H9 (cell line): ENCODE data around the gene PHKG2. TPM values are rescaled to one million over a fixed set of nuclear protein-coding genes. Genes with fewer than 3 reads are reported as not detected.

Source experiments
- DNase-seq: peaks from one replicate; pipeline ENCODE4 v3.0.0-alpha.2; 2017
- H2AFZ ChIP-seq: one replicate; pipeline ENCODE4 v1.6.1; 2013; ENCODE audit warnings: mild to moderate bottlenecking, low read length, control low read depth, moderate library complexity
- H2AK5ac ChIP-seq: 2 replicates; pipeline ENCODE4 v1.6.1; 2013; ENCODE audit warnings: low read length, control low read depth, mixed read lengths; ENCODE audit not compliant: insufficient read length
- H2BK120ac ChIP-seq: one replicate; pipeline ENCODE4 v1.6.1; 2013; ENCODE audit warnings: low read depth, mild to moderate bottlenecking, low read length, control low read depth, inconsistent platforms; ENCODE audit not compliant: poor library complexity, severe bottlenecking
- H2BK12ac ChIP-seq: 2 replicates; pipeline ENCODE4 v1.6.1; 2013; ENCODE audit warnings: low read length, control low read depth, mixed read lengths, low read depth; ENCODE audit not compliant: insufficient read length
- H2BK15ac ChIP-seq: 2 replicates; pipeline ENCODE4 v1.6.1; 2013; ENCODE audit warnings: low read depth, low read length, control low read depth
- H2BK20ac ChIP-seq: one replicate; pipeline ENCODE4 v1.6.1; 2013; ENCODE audit warnings: low read depth, mild to moderate bottlenecking, low read length, control low read depth, inconsistent platforms; ENCODE audit not compliant: poor library complexity, severe bottlenecking
- H2BK5ac ChIP-seq: 2 replicates; pipeline ENCODE4 v1.6.1; 2013; ENCODE audit warnings: low read length, control low read depth, mixed read lengths; ENCODE audit not compliant: insufficient read length
- H3K14ac ChIP-seq: 2 replicates; pipeline ENCODE4 v1.6.1; 2013; ENCODE audit warnings: low read length, control low read depth; ENCODE audit not compliant: insufficient read depth
- H3K18ac ChIP-seq: 2 replicates; pipeline ENCODE4 v1.6.1; 2013; ENCODE audit warnings: low read depth, mild to moderate bottlenecking, mixed read lengths, low read length, control low read depth; ENCODE audit not compliant: insufficient read length
- H3K23ac ChIP-seq: 2 replicates; pipeline ENCODE4 v1.6.1; 2013; ENCODE audit warnings: low read length, control low read depth, mixed read lengths, low read depth; ENCODE audit not compliant: insufficient read length
- H3K23me2 ChIP-seq: 2 replicates; pipeline ENCODE4 v1.6.1; 2013; ENCODE audit warnings: low read depth, mild to moderate bottlenecking, mixed read lengths, low read length, control low read depth; ENCODE audit not compliant: insufficient read length, poor library complexity, severe bottlenecking
- H3K27ac ChIP-seq: 2 replicates; pipeline ENCODE4 v1.5.1; 2013; ENCODE audit warnings: low read length, control low read depth, mixed read lengths, low read depth; ENCODE audit not compliant: insufficient read length
- H3K27me3 ChIP-seq: 2 replicates; pipeline ENCODE4 v1.6.1; 2013; ENCODE audit warnings: low read length, control low read depth, inconsistent platforms; ENCODE audit not compliant: insufficient read depth
- H3K4ac ChIP-seq: 2 replicates; pipeline ENCODE4 v1.6.1; 2013; ENCODE audit warnings: low read depth, mild to moderate bottlenecking, control low read depth, inconsistent platforms, low read length, moderate library complexity
- H3K4me1 ChIP-seq: 2 replicates; pipeline ENCODE4 v1.6.1; 2013; ENCODE audit warnings: low read length, control low read depth, inconsistent platforms; ENCODE audit not compliant: insufficient read depth
- H3K4me2 ChIP-seq: 2 replicates; pipeline ENCODE4 v1.6.1; 2013; ENCODE audit warnings: low read length, control low read depth, mixed read lengths; ENCODE audit not compliant: insufficient read length, insufficient read depth
- H3K56ac ChIP-seq: 2 replicates; pipeline ENCODE4 v1.6.1; 2013; ENCODE audit warnings: low read depth, mild to moderate bottlenecking, mixed read lengths, low read length, control low read depth; ENCODE audit not compliant: insufficient read length
- H3K79me1 ChIP-seq: 2 replicates; pipeline ENCODE4 v1.6.1; 2013; ENCODE audit warnings: low read depth, mild to moderate bottlenecking, moderate library complexity, low read length, control low read depth, inconsistent platforms; ENCODE audit not compliant: insufficient read depth, poor library complexity, severe bottlenecking
- H3K79me2 ChIP-seq: 2 replicates; pipeline ENCODE4 v1.6.1; 2013; ENCODE audit warnings: low read length, control low read depth, inconsistent platforms; ENCODE audit not compliant: insufficient read depth
- H3K9ac ChIP-seq: 2 replicates; pipeline ENCODE4 v1.6.1; 2013; ENCODE audit warnings: low read length, control low read depth, mixed read lengths; ENCODE audit not compliant: insufficient read length; ENCODE audit errors: extremely low read depth
- H3K9me3 ChIP-seq: one replicate; pipeline ENCODE4 v1.6.1; 2013; ENCODE audit warnings: low read depth, low read length, inconsistent platforms; ENCODE audit not compliant: control insufficient read depth
- H3T11ph ChIP-seq: one replicate; pipeline ENCODE4 v1.6.1; 2013; ENCODE audit warnings: mild to moderate bottlenecking, low read length, control low read depth, inconsistent platforms
- H4K20me1 ChIP-seq: one replicate; pipeline ENCODE4 v1.6.1; 2013; ENCODE audit not compliant: control insufficient read depth, insufficient read length, insufficient read depth
- H4K5ac ChIP-seq: 2 replicates; pipeline ENCODE4 v1.6.1; 2013; ENCODE audit warnings: low read depth, mild to moderate bottlenecking, mixed read lengths, low read length, control low read depth; ENCODE audit not compliant: insufficient read length
- H4K8ac ChIP-seq: replicated peaks from 2 replicates; pipeline ENCODE4 v1.6.1; 2013; ENCODE audit warnings: low read length, control low read depth, mixed read lengths, low read depth; ENCODE audit not compliant: insufficient read length
- H4K91ac ChIP-seq: 2 replicates; pipeline ENCODE4 v1.6.1; 2013; ENCODE audit warnings: low read depth, mild to moderate bottlenecking, moderate library complexity, mixed read lengths, low read length, control low read depth; ENCODE audit not compliant: insufficient read length
- H3K27ac Mint-ChIP-seq, 3 experiments: 2 replicates in 2 of 3; 3 replicates in 1 of 3; pipeline ENCODE4 v1.8.0; 2020 to 2021; ENCODE audit warnings: mixed read lengths in 3 of 3, mild to moderate bottlenecking in 1 of 3, moderate library complexity in 1 of 3
- H3K27me3 Mint-ChIP-seq: 2 replicates; pipeline ENCODE4 v1.8.0; 2021; ENCODE audit warnings: low read depth, mild to moderate bottlenecking, moderate library complexity, mixed read lengths
- H3K36me3 Mint-ChIP-seq, 3 experiments: 2 replicates in 2 of 3; 3 replicates in 1 of 3; pipeline ENCODE4 v1.8.0; 2020 to 2021; ENCODE audit warnings: low read depth in 3 of 3, mixed read lengths in 3 of 3; ENCODE audit not compliant: insufficient read depth in 1 of 3
- H3K4me1 Mint-ChIP-seq, 2 experiments: 2 replicates each; pipeline ENCODE4 v1.8.0; 2020; ENCODE audit warnings: mixed read lengths in 2 of 2
- H3K4me3 Mint-ChIP-seq, 2 experiments: 2 replicates in 1 of 2; 3 replicates in 1 of 2; pipeline ENCODE4 v1.8.0; 2020 to 2021; ENCODE audit warnings: mild to moderate bottlenecking in 2 of 2, mixed read lengths in 2 of 2, moderate library complexity in 1 of 2
- H3K9me3 Mint-ChIP-seq, 2 experiments: 2 replicates in 1 of 2; 3 replicates in 1 of 2; pipeline ENCODE4 v1.8.0; 2020; ENCODE audit warnings: mild to moderate bottlenecking in 2 of 2, mixed read lengths in 2 of 2, moderate library complexity in 1 of 2
- WGBS: extraction: QIAGEN DNeasy Blood & Tissue Kit; methylation state at CpG from one replicate; pipeline ENCODE4 v1.1.7; 2013; ENCODE audit warnings: missing lambda C conversion rate, low lambda C conversion rate, mixed read lengths; ENCODE audit not compliant: insufficient read length; ENCODE audit errors: extremely low coverage; 5-methylcytosine and 5-hydroxymethylcytosine counted together
- total RNA-seq: library from RNA; stranded (reverse); gene quantifications from 2 replicates; pipeline ENCODE4 v1.2.1, GENCODE V29; 2021
- TF ChIP-seq, protein P1 (sequence below): fragments of 200-600 bp; sonication (generic); conservative IDR thresholded peaks from 3 replicates; pipeline ENCODE4 v1.8.0; 2021; ENCODE audit warnings: antibody characterized with exemption, mild to moderate bottlenecking

The PHKG2 gene
- total RNA-seq, 1 experiment from 2014 or later, result 46.6 TPM

DNA sequence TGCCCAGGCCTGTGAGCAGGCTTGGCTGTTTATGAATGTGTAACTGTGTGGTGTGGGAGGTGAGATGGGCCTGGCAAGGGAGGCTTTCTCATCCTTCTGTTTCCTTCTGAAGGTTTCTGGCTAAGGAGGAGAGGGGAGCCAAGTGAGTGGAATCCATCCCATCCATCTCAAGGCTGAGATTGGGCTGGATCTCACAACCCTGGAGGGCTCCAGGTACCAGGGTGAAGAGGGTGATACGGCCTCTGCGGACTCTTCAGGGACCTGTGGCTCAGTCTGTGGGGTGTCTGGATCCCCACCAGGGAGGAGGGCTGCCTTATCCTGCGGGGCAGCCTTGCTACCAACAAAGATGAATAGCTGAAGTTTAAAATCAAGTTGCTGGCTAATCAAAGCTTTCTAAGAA, 31.8 kb downstream of the PHKG2 start:
- Histone ChIP-seq H3K27ac (no peak overlapping the region), H3K18ac (no peak overlapping the region), H4K20me1 (peaks cover 3% of the 10 kb centered on the region), H3K56ac (no peak overlapping the region), H4K8ac (no peak overlapping the region), H2BK12ac (no peak overlapping the region), H3K4ac (no peak overlapping the region), H4K91ac (no peak overlapping the region), H2BK15ac (no peak overlapping the region), H2AK5ac (no peak overlapping the region), H3K4me2 (no peak overlapping the region), H3K79me1 (no peaks in the 10 kb centered on the region), H4K5ac (no peak overlapping the region), H3K9ac (no peak overlapping the region), H3K14ac (no peak overlapping the region), H3K4me1 (no peaks in the 10 kb centered on the region), H3K79me2 (0 out of 2 replicates have a peak, but pooled peaks cover 1% of the 10 kb centered on the region), H2BK120ac (no peak overlapping the region), H2AFZ (no peak overlapping the region), H3K27me3 (no peaks in the 10 kb centered on the region), H3K23me2 (peaks cover 4% of the 10 kb centered on the region), H3K9me3 (no peaks in the 10 kb centered on the region), H2BK5ac (no peak overlapping the region), H3K23ac (no peak overlapping the region), H2BK20ac (no peak overlapping the region), H3T11ph (no peak overlapping the region)
- Mint-ChIP-seq H3K4me3 (no peak overlapping the region), H3K4me1 (peaks cover 18 to 24% of the 10 kb centered on the region in 2 experiments), H3K27ac (no peak overlapping the region), H3K27me3 (peaks cover 3% of the 10 kb centered on the region; the same call in 1 of the 2 replicates), H3K9me3 (no peaks in the 10 kb centered on the region), H3K36me3 (peaks cover 14 to 31% (median 26%) of the 10 kb centered on the region in 3 experiments; a peak in 6 of 7 replicates)
- DNase-seq, result no peak
- no CpG with 5 or more reads among the region's 3 CpGs for WGBS
- TF ChIP-seq, protein P1, sequence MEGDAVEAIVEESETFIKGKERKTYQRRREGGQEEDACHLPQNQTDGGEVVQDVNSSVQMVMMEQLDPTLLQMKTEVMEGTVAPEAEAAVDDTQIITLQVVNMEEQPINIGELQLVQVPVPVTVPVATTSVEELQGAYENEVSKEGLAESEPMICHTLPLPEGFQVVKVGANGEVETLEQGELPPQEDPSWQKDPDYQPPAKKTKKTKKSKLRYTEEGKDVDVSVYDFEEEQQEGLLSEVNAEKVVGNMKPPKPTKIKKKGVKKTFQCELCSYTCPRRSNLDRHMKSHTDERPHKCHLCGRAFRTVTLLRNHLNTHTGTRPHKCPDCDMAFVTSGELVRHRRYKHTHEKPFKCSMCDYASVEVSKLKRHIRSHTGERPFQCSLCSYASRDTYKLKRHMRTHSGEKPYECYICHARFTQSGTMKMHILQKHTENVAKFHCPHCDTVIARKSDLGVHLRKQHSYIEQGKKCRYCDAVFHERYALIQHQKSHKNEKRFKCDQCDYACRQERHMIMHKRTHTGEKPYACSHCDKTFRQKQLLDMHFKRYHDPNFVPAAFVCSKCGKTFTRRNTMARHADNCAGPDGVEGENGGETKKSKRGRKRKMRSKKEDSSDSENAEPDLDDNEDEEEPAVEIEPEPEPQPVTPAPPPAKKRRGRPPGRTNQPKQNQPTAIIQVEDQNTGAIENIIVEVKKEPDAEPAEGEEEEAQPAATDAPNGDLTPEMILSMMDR, result no peak
